NCI-H446 (cell line): Measurements from ENCODE around the gene HOXA7.

Experiments
- DNase-seq, 2 experiments: peaks; one replicate each; lab custom pipeline; 2025; lab: John Stamatoyannopoulos, UW

Gene HOXA7

DNA sequence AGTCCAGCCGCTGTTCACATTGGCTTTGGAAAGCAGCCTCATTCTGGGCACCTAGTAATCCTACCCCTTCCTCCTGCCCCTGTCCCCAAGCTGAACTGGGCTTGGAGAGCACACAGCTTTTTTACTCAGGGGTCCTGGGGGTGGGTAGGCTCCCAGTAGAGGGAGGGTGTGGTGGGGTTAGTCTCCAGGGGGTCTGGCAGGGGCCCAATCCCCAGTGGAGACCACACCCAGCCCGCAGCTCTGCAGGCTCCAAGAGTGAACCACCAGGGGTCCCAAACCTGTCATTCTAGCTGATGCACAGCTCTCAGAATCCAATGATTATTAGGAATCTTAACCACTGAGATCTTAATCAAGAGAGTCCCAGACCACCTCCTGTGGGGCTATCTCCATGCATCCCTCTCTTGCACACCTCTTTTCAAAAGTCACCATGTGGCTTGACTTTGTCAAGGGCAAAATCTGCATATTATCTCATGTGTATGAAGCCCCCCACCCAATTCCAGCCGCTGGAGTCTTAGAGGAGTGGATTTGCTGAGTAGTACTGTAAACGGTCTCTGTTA lies 25.9 kb upstream of the HOXA7 start:
- DNase-seq: peak in 1 of 2 experiments; percentile 15

DNA sequence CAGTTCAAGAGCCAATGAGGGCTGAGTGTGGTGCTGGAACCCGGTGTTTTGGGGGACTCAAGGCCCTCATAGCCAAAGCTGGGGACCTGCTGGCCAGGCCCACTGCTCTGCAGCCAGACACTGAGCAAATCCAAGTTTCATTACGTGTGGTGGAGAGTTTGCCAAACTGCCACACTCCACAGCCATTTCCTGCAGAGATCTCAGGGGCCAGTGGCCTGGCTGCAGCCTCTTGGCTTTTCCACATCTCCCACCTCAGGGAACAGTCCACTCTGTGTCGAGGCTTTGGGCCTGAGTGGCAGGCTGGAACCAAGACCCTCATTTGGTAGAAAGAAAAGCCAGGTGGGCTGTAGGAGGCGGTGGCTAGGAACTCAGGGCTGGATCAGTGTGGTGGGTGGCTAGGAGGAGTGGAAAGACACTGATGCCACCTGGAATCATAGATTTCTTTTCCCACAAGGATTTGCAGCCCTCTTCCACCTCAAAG lies 25.4 kb upstream of the HOXA7 start:
- DNase-seq: no peak

DNA sequence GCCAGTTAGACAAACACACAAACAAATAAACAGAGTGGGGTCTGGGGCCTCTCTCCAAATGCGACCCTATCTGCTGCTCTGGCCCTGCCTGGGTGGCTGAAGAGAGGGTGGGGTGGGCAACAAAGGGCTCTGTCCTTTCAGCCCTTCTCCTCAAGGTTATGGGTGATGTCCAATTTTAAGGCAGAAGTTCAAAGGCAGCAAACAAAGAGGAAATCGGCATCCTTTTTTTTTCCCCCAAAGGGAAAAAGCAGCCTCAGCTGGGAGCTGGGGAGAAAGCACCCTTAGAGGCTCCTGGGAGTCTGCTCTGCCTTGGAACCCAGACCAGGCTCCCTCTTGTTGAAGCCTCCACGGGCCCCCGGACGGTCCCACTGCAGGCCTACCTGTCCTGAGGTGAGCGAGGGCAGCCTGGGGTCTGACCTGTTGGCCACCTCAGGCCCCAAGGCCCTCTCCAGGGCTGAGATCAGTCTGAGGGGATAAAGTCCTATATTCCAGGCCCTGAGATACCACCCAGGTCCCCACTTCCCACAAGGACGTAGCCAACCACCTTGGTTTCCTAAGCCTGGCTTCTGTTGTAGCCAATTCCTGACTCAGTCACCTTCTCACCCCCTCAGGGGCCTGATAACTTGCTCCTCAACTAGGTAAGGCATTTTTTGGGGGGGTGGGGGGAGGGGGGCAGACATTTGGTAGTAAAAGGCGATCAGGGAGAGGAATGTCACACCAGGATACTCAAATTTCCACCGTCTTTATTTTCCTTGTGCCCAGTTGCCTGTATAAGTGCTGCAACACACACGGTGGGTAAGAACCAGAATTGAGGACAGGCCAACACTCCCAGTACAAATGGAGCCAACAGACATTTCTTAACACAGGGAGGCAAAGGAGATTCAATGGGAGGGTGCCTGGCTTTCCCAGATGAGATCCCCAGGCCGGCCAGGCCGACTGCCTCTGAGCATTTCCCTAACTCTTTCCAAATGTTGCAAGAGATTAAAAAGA lies 24.3 kb upstream of the HOXA7 start:
- DNase-seq: no peak

DNA sequence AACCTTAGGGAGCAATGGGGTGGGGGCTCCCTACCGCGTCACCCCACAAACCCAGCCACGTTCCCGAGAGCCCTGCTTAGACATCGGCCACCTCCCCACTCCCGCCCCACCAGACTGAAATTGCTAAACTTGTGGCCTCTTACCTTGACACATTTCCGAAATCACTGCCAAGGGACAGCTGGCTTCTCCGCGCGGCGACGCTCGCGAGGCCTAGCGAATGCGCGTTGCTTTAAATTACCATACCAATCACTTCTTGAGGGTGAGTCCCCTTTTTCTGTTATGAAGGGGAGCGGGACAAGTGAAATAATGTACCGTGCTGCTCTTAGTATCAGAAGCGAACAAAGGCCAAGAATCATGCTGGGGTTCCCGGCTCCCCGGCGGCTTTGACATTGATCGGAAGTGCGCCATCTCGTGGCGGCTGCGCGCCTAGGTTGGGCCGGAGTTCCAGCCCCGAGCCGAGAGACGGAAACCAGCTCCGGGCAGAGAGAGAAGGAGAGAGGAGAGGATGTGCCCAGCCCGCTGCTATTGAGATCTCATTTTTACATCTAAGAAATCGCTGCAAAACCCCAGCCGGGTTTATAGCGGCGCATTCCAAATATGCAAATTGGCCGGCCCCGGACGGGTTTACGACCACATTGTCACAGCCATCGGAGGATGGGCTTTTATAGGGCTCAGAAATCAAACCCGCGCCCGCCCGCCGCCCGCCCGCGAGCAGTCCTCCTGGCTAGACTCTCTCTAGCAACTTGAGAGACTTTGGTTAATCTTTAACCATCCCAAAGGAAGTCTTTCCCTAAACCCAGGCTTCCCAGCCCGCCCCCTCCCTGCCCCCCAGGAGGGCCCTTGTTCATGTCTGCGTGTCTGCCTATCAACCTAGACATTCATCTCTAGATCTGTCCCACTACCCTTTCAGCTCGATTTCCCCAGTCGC lies 23.3 kb upstream of the HOXA7 start:
- DNase-seq: peak; percentile 75 to 87

DNA sequence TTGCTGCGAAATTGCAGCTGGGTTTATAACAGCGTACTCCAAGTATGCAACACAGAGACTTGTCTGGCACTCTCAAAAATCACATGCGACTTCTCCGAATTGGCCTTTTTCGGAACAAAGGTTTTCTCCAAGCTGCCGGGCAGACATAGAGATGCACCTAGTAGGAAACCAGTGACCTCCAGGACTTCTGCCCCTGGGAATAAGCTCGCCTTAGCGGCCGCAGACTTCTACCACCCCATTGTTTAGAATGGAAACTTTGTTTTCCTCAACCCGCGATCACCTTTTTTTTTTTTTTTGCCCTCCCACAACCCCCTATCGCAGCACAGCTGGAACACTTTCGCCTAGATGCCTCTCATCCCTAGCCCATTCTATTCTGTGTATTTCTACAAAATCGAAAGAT lies 22.6 kb upstream of the HOXA7 start:
- DNase-seq: peak in 1 of 2 experiments; percentile 42

DNA sequence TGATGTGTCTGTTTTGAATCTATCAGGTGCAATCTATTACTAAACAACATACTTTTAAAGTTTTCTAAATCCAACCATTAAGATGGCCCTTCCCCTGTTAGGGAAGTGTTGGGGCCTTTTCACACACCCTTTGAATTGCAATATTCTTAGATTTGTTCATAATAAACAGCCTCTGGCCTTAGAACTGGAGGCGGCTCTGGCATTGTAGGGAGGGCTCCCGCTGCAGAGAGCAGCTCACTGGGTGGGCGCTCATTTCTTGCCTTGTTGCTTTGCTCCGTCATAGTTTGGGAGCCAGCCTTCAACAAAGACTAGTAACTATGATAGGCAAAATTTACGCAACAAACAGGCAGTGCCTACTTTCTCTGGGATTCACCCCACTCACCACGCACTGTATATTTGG lies 21.9 kb upstream of the HOXA7 start:
- DNase-seq: peak in 1 of 2 experiments; percentile 51

DNA sequence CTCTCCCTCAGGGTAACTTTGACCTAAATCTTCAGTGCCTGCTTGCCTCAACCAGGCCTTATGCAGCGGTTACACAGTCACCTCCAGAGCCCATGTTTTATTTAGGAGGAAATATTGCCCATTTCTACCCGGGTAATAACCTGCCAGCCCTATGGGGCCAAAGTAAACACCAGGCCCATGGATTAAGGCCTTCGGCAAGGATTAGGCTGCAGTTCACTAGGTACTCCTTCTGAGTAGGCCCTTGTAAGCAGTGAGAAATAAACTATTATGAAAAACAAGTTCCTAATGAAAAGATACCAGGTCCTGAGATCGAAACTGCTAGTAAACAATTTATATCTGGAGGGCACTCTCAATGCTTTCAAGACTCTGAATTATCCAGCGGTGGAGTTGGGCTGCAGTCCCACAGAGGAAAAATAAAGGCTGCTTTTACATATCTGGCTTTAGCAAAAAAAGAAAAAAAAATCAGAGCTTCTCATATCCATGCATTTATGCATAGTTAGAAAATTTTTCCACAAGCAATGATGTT lies 21.4 kb upstream of the HOXA7 start:
- no peak for DNase-seq

DNA sequence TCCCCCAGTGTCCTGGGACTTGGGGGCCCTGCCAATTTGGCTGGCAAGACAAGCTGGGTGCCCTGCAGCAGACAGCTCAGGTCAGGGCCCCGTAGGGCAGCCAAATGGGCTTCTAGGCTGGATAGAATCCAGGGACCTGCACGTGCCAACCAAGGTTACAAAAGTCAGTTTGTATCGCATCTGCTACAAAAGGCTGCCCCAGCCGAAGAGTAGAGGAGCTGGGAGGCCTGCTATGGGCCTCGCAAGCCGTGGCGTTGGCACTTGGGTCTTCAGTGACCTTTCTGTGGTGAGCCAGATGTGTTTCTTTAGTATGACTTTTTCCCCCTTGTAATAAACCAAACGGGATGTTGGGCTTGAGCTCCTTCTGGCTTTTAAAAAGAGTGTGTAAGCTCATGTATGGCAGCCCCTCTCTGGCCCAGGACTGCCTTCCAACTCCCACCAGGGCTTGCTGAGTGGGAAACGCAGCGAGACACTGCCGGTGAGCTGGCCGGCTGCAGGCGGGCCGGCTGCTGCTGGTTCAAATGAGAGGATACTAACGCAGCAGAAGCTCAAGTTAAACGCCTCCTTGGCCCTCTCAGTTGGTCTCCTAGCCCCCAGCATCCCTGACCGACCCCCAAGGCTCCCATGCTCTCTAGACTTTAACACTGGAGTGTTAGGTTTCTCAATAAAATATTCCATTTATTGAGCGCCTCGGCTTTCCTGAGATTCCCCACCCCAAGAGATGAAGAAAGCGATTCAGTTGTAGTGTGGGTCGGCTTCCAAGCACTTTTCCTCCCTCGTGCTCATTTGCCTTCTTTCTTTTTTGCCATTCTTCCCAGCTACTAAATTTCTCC lies 20.7 kb upstream of the HOXA7 start:
- DNase-seq: peak in 1 of 2 experiments; percentile 30

DNA sequence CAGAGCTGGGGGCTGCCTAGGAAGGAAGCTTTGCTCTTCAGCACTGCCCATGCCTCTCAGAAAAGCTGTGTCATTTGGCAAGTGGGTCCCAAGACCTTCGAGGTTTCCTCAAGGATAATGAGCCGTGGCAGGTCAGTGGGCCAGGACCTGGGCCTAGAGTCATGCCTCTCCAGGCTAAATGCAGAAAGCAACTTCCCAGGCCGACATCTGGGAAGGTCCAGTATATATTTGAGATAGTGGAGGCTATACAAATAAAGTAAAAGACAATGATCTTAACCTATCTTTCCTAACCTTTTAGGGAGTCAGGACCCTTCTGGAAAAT lies 20.0 kb upstream of the HOXA7 start:
- DNase-seq: no peak

DNA sequence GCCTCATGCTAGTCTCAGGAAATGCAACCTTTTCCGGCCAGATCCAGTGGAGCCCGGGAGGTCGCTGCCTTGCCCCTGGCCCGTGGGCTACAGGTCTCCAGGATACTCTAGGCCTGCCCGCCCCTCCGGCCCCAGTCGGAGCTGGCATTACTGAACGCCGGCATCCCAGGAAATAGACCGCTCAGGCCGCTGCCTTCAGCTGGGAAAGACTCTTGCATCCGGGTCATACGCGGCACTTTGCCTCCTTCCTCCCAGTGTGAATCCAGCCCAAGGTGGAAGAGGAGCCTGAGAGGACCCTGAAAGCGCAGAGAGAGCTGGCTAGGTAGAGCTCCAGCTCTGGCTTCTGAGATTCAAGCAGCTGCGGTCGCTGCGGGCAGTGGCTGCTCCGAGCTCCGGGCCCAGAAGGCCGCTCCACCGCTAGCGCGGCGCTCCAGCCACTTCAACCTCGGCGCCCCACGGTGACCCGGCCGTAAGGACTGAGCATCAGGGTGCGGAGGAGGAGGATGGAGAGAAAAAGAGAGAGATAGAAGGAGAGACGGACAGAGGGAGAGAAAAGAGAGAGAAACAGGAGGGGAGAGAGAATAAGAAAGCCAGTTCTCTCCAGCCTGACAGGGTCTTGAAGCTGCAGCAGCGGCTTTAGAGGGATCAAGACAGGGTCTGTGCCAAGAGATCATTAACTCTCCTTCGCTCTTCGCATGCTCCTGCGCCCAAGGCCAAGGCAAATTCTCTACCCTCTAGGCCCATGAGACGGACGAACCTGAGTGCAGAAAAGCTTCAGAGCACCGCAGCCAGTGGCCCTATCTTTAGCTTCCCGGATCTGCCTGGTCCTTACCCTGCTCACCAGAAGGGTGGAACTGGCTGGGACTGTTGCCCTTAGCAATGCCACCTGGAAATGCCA lies 19.4 kb upstream of the HOXA7 start:
- no peak for DNase-seq

DNA sequence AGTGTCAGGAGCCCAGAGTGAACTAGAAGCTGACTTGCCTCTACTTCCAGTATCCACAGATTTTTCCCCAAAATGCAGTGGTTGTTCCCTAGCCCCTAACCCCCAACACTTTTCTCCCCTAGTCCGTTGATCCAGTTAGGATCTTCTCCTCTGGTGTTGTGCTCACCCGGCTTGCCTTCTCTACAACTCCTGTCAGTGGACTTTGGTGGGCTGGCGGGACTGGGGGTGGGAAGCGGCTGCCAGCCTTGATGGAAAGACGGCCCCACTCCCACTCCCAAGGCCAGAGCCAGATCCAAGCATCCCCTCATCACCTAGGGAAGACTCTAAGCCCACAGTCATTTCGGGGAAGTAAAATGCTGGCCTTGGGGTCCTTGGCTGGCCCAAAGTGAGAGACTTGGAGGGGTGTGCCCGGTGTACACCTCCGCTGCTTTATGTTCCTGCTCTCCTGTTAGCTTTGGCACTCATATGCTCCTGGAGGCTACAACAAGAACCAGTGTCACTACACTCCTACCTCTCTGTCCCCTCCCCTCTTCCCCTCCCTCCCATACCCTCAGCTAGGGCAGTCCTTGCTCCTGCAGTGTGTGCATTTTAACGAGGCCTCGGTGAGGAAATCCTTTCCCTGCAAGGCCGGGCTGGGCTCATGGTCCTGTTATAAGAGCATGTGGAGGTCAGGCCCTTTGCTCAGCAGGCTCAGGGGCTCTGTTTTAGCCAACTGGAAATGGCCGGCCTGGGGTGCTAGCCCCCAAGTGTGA lies 18.6 kb upstream of the HOXA7 start:
- no peak for DNase-seq

DNA sequence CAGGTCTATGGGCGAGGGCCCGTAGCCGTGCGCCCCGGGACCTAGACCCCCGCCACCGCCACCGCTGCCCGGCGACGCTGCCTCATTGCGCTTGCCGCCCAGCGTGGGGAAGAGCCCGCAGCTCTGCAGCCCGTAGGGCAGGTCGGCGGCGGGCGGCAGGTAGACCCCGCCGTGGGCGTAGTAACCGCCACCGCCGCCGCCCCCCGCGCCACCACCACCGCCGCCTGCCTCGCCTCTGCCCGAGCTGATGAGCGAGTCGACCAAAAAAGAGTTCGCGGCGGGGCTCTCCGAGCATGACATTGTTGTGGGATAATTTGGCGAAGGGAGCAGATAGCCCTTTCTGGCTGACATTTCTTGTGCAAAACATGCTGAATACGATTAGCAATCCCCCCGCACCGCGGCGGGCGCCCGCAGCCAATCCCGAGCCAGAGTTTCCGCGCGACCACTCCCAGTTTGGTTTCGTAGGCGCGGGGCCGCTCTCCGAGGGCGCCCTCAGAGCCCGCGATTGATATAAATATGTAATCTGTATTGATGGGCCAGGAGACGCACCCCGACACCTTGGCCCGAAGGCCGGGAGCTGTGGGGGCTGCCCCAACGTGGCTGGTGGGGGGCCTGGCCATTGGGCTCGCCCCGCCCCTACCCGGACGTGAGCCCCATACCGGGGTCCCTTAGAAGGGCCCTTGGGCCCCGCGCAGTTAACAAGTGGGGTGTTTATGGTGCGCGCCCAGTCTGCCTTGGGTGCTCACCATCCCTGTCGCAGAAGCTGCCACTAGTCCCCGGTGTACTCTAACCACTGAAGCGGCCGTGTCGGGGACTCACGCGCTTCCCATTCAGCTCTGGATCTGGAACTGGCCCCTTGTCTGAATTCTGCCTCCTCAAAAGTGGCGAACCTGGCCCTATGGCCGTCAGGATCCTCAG lies 17.7 kb upstream of the HOXA7 start, which contains the start of gene HOXA10:
HOXA10 (minus strand) TSS at position 365 of the 918 bp plus-strand sequence; CDS start at position 351, 14 bp downstream.
- peak in 1 of 2 experiments; percentile 71 for DNase-seq

DNA sequence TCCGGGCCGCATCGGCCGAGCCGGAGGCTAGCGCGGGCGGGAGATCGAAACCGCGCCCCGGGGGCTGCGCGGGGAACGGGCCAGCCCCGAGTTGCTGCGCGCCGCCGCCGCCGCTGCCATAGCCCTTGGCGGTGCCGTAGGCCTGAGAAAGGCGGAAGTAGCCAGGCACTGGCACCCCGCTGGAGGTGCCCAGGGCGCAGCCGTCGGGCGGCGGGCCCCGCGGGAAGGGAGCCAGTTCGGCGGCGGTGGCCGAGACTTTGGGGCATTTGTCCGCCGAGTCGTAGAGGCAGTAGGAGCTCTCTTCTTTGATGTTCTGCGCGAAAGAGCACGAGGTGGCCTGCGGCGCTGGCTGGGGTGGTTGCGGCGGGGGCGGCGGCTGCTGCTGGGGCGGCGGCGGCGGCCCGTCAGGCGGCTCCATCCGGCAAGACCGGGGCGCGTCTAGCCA lies 17.1 kb upstream of the HOXA7 start:
- DNase-seq: peak in 1 of 2 experiments; percentile 72

DNA sequence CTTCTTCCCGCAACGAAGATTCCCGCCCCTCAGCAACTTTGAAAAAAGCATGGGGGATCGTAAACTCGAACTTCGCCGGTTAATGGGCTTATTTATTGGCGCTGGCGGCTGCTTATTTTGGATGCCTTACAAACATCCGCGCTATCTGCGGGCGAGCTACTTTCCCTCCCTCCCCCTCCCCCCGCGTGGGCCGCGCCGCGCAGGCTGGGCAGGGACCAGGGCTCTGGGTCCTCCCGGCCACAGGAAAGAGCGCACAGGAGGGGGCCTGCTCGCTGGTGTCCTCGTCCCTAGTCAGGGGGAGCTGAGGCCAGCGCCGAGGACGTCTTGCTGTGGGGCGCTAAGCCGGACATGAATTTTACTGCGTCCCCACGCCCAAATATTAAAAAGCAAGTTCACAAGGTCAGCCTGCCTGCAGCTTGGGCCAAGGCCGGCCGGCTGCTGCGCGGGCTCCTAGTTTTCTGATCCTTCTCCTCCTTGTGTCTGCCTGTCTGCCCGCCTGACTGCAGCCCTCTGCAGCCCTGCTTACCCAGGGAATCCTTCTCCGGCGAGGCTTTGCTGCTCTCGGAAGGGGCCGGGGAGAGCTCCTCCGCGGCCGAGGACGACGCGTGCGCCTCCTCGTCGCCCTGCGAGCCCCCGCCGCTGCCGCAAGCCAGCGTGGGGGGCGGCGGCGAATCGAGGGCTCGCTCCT lies 16.5 kb upstream of the HOXA7 start:
- DNase-seq: peak; percentile 45 to 72

DNA sequence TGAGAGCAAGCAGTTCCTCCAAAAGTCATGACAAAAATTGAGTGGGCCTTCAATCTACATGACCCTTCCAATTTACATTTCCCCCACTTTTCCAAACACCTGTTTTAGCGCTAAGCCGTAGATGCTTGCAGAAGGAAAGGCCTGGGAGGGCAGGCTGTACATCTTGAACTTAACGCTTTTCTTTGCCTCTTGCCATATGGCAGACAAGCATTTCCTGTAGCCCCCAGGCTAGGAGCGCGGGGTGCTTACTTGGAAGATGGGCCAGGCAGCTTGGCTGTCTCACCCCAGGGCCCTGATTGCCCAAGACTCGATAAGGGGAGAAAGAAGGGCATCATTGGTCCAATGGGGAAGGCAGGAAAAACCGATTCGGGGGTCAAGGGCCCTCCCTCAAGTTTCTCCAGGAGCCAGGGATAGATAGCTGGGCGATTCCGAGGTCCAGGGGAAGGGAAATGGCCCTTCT lies 15.9 kb upstream of the HOXA7 start:
- DNase-seq: peak in 1 of 2 experiments; percentile 26

DNA sequence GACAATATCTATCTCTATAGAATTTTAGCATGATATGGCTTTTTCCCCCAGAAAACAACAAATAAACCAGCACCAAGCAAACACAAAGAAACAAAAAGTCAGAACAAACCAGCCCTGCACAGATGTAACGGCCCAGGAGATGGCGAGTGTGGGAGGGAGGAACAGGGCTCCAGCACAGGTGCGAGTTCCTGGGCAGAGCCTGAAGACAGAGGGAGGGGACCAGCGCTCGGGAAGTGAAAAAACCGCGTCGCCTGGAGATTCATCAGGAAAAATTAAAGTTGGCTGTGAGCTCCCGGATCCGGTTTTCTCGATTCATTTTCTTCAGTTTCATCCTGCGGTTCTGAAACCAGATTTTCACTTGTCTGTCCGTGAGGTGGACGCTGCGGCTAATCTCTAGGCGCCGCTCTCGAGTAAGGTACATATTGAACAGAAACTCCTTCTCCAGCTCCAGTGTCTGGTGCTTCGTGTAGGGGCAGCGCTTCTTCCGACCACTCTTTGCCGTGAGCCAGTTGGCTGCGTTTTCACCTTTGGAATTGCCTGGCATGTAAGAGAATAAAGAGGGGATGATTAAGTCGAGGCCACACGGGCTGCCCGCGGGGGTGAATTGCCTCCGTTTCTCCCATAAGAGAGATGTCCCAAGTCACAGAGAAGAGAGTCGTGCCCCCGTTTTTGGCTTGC lies 15.3 kb upstream of the HOXA7 start:
- peak in 1 of 2 experiments; percentile 28 for DNase-seq

DNA sequence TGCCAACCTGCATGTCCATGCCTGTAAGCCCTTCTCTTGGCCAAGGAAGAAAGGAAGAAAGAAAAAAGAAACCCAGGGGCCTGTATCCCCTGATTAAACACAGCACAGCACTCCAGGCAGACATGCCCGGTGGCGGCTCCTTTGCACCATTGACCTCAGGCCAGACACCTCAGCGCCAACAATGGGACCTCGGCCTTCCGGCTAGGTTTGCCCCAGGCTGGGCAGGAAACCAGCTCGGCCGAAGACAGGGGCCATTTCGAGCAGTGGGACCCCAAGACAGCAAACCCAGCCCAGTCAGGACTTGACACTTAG lies 14.8 kb upstream of the HOXA7 start:
- DNase-seq: no peak
